NCI-H345 (cell line): ENCODE data around the gene GTF2H4.
A peak's percentile ranks its signal among the peaks of the same experiment; 100 is the strongest.
"Not testable (repeated sequence)": the region's sequence is repeated elsewhere in the genome, so short reads cannot be mapped to it uniquely, and the experiment has no call there.

ENCODE experiments used
- DNase-seq: peaks from one replicate; lab custom pipeline; 2025; lab: John Stamatoyannopoulos, UW

The GTF2H4 gene

DNA sequence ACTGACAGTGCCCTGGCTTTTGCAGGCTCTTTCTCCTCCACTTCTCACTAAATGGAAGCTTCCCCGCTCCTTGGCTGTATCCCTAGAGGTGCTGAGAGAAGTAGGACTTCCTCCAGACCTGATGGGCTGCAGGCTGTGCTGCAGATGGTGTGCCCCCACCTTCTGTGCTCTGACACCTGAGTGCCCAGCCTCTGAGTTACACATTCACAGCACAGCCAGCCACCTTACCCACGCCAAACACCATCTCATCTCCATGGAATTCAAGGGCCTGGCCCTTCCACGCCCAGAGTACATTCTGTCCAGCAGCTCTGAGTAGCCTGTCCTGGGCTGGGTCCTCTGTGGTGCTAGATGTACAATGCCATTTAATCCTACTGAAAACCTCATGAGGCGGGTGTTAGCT, 18.6 kb downstream of the GTF2H4 start:
- no peak for DNase-seq

DNA sequence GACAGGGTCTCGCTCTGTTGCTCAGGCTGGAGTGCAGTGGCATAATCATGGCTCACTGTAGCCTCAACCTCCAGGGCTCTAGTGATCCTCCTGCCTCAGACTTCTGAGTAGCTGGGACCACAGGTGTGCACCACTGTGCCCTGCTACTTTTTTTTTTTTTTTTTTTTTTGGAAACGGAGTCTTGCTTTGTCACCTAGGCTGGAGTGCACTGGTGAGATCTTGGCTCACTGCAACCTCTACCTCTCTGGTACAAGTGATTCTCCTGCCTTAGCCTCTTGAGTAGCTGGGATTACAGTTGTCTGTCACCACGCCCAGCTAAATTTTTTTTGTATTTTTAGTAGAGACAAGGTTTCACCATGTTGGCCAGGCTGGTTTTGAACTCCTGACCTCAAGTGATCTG, 19.1 kb downstream of the GTF2H4 start:
- DNase-seq = not testable (repeated sequence)

DNA sequence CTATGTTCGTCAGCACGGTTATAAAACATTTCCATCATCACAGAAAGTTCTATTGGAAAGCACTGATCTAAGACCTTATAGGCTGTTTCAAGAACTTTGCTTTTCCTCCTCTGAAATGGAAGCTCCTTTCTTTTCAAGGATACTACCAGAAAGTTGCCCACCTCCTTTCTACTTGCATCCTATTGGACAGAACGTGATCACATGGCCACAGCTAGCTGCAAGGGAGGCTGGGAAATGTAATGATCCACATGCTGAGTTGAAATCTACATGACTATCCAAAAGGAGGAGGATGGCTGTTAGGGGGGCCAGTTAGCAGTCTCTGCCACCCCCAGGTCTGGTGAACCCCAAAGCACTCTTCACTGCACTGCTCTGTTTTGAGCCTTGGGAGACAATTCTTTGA, 20.7 kb downstream of the GTF2H4 start:
- DNase-seq = no peak

DNA sequence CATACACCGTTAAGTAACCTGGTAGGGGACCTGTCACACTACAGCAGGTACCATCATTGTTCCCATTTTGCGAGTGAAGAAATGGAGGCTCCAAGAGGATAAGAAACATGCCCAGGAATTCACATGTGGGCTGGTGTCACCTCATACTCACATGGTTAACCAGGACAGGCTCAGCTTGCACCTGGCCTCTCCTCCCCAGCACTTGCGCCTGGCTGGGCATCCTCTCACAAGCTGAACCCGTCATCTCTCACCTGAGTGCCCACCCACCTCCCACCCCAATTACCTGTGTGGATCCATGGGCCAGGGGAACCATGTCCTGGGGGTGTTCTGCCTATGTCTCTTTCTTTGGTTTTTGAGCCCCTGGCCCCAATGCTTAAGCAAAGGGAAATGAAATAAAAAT, 22.5 kb downstream of the GTF2H4 start:
- DNase-seq = no peak

DNA sequence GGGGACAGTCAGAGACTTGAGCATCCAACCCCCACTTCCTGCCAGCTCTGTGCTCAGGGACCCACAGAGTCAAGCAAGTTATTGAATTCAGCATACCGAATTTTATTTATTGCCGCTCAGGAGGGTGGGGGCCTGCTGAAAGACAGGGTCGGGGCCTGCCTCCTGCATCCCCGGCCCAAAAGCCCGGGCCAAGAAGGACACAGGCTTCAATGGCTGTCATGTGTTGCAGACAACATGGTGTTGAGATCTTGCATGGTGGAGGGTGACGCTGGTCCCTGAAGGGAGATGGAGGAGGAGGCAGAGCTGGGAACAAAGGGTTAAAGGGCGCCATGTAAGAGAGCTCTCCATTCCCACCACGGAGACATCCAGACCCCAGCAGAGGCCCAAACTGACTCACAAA, 23.3 kb downstream of the GTF2H4 start:
- no peak for DNase-seq

DNA sequence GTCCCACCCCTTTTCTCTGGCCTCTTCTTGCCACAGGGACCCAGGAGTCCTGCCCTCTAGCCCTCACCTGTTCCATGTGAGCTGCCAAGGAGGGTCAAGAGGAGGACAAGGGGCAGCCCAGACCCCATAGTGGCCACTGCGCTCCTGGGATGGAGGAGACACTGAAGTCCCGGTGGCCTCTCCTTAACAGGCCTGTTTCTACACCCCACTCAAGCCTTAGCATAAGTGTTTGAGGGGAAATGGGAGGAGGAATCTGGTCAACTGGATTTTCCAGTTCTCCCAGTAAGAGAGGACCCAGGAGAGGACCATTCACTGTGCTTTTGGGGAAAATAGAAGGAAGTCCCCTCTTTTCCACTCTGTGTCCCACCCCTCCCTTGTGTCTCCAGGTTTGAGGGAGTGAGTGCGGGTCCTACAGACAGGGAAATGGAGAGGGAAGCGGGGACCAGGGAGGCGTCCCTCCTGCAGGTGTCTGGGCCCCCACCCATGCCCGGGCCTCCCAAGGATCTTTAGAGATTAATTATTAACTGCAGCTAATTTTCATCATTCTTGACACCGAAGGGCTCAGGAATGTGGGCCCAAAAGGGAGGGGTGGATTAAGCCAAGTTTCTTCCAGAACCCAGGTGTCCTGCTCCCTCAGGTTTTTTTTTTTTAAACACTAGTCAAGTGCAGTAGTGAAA, 24.1 kb downstream of the GTF2H4 start, which contains the start of gene SFTA2:
Gene SFTA2 (minus strand): TSS at position 202 of the 677 bp plus-strand sequence. CDS start 74 bp downstream, at position 128.
- DNase-seq = no peak

DNA sequence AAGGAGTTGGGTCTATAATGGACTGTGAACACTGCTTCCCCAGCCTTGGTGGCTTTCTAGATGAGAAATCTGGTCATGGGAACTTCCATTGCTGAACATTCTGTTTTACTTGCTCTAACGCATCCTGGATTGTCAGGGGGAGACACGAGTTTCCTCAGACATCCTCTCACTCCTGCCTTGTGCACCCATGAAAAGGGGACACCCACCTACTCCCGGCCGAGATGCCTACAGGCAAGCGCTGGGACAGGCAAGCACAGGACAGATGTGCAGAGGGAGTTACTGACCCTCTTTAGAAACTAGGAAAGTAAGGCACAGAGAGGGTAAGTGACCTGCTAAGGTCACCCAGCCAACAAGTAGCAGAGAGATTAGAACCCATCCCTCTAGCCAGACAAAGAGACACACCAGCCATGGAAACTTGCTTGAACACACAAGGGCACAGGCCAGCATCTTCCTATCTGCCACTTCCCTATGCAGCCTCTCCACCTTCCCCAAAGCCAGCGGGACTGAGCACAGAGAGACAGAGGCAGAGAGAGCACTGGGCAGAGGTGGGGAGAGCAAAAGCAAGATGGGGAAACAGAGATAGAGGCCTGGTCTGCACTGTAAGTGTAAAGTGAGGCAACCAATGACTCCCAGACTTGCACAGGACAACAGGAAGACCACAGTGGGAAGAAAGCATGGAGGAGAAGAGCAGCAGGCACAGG, 24.8 kb downstream of the GTF2H4 start:
- no peak for DNase-seq

DNA sequence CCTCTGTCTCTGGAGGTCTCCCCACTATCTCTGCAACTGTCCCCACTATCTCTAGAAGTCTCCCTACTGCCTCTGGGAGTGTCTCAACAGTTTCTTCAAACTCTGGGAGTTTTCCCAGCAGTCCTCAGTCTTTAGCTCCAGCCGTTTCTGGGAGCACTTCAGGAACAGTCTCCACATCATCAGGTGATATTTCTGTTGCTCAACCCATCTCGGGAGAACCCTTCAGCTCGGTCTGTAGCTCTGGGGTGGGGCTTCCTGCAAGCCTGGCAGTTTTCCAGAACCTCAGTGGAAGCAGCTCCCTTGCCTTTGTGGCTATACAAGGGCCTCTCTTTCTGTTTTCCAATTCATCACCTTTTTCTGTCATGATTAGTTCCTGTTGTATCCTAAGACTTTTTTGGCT, 27.0 kb downstream of the GTF2H4 start:
- peak; percentile 53 for DNase-seq

DNA sequence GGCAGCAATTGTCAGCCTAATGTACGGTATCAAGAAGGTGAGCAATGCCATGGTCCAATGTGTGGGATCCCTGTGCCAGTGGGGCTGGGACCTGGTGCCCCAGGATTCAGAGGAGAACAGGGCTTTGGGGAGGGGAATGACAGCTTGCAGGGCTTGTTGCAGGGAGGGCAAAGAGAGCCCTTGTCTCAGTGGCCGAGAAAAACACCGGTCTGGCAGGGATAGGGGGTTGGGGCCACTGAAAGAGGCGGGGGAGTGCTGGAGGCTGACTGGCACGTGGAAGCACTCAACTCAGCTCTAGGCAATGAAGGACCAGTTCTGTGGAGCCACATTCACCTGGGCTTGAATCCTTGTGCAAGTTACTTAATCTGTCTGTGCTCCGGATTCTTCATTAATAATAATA, 29.3 kb downstream of the GTF2H4 start:
- DNase-seq = no peak

DNA sequence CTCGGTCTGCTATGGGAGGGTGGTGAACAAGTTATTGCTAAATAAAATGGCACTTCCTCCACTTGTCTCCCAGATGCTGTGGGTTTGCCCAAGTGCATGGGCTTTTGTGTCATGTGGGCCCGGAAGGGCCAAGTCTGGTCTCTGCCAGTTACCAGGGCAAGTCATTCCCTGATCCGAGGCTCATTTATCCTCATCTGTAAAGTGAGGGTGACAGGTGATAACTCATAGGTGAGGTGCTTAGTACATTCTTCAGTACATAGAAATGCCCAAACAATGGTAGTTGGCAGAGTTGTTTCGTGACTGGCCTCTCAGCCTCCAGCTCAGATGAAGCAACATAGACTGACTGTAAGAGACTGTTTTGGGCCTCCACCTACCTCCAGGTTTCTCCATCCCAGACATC, 30.7 kb downstream of the GTF2H4 start:
- no peak for DNase-seq

DNA sequence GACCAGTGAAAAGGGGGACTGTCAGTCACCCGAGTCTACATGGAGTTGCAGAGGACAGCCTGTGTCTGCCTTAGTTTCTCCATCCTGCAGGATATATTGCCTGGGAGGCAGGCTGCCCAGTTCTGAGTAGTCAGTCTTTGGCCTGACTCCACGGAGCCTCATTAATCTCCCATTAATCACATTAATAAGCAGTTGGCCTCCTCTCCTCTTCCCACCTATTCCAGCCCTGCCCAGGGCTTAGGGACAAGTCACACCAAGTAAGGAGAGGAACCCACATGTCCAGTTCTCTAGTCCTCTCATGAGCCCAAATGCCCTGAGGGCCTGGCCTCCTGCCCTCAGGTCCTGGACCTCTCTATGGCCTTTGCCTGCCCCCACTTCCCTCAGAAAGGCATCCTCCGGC, 31.5 kb downstream of the GTF2H4 start:
- DNase-seq = no peak

DNA sequence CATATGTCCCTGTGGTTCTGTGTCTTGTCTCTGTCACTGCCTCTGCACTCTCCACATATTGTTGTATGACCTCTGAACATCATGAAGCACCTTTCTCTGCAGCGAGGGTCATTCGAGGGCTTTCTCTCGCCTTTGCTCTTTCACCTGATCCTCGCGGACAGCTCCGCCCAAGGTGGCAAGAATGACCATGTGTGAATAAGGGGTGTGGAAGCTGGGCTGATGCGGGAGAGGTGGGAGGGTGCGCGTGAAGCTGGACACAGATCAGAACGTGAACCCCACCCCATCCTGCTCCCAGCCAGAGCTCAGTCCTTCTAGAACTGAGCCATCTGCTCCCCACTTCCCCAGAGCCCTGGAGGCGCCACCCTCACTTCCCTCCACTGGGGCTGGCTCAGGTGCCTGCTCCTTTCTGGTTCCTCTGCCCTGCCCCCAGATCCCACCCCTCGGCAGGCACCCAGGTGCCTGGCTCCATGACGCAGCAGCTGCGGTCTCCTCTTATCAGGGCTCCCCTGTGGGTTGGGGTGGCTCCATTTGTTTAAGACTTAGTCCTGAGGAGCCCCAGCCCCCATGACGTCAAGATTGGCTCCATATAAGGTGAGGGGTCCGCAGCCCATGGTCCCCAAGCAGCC, 32.5 kb downstream of the GTF2H4 start, which contains the start of gene MUCL3:
Gene MUCL3 (plus strand): TSS at position 613 of the 626 bp plus-strand sequence. CDS start 27 bp downstream, outside the sequence.
- DNase-seq = no peak

DNA sequence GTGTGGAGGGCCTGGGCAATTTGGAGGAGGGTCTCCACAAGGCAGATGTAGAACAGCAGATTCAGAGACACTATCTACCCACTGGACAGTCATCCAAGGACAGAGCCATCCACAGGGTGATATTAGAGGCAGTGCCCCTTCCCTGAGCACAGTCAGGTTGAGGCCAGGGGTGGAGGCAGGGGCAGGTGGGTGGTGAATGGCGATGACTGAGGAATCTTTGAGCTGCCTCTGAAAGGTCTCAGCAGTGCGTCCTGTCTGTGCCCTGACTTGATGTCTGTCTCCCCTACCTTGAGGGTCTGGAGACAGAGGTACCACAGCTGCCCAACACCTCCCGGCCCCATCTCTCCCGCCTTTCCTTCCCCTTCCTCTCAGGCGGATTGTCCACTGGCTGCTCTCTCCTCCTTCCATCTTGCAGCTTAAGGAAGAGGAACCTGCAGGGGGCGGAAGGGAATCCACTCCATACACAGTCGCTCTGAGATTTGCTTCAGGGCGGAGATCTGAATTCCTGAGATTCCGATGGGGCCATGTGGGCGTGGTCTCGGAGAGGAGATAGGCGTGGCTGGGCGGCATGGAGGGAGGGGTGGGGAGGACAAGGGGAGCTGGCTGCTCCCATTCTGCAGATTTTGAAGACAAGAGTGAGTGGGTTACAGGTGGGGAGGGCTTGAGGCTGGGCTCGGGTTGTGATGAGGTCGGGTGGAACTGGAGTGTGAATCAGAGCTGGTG, 34.5 kb downstream of the GTF2H4 start:
- no peak for DNase-seq

DNA sequence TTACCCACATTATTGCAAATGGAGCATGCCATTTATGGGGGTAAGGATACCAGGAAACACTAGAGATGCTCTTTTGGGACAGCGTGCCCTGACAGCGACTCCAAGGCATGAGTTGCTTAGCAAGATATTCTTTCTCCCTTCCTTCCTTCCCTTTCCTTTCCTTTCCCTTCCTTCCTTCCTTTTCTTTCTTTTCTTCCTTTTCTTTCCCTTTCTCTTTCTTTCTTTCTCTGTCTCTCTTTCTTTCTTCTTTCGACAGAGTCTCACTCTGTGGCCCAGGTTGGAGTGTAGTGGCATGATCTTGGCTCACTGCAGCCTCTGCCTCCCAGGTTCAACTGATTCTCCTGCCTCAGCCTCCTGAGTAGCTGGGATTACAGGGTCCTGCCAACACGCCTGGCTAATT, 36.0 kb downstream of the GTF2H4 start:
- DNase-seq = no peak

DNA sequence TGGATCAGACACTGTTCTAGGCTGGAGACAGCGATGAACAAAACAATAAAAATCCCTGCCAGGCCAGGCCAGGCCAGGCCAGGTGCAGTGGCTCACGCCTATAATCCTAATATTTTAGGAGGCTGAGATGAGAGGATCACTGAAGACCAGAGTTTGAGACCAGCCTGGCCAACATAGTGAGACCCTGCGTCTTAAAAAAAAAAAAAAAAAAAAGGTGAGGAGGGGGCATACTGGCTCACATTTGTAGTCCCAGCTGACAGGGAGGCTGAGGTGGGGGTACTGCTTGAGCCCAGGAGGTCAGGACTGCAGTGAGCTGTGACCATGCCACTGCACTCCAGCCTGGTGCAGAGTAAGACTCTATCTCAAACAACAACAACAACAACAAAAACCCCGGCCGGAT, 37.3 kb downstream of the GTF2H4 start:
- DNase-seq = no peak

DNA sequence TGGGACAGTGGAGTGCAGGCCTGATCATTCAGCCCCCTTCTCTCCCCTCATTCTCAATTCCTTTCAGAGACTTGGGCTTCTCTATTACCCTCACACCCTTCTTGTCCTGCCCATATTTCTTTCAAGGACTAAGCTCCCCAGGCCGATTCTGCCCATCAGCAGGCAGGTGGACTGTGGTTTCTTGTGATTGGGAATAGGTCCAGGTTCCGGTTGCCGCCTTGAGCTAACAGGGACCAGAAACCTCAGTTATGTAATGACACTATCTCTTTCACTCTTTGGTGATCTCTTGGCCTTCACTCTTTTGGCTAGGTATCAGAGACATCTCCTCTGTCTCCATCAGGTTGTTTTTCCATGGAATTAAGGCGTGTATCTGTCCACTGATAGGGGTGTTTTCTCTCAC, 39.2 kb downstream of the GTF2H4 start:
- DNase-seq = no peak

DNA sequence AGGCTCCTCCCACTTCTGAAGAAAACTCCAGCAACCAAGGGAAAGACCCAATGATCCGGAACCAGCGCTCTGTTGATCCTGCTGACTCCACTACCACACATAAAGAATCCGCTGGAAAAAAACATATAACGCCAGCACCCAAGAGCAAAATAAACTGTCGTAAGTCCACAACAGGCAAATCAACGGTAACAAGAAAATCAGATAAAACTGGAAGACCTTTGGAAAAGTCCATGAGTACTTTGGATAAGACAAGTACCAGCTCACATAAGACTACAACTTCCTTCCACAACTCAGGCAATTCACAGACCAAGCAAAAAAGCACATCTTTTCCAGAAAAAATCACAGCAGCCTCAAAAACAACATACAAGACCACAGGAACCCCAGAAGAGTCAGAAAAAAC, 40.8 kb downstream of the GTF2H4 start:
- DNase-seq = no peak

DNA sequence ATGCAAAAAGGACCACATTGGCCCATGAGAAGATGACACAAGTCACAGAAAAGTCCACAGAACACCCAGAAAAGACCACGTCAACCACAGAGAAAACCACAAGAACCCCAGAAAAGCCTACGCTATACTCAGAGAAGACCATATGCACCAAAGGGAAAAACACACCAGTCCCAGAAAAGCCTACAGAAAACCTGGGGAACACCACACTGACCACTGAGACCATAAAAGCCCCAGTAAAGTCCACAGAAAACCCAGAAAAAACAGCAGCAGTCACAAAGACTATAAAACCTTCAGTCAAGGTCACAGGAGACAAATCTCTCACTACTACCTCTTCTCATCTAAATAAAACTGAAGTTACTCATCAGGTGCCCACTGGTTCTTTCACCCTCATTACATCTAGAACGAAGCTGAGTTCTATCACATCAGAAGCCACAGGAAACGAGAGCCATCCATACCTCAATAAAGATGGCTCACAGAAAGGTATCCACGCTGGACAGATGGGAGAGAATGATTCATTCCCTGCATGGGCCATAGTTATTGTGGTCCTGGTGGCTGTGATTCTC, 44.0 kb downstream of the GTF2H4 start:
- DNase-seq = no peak

DNA sequence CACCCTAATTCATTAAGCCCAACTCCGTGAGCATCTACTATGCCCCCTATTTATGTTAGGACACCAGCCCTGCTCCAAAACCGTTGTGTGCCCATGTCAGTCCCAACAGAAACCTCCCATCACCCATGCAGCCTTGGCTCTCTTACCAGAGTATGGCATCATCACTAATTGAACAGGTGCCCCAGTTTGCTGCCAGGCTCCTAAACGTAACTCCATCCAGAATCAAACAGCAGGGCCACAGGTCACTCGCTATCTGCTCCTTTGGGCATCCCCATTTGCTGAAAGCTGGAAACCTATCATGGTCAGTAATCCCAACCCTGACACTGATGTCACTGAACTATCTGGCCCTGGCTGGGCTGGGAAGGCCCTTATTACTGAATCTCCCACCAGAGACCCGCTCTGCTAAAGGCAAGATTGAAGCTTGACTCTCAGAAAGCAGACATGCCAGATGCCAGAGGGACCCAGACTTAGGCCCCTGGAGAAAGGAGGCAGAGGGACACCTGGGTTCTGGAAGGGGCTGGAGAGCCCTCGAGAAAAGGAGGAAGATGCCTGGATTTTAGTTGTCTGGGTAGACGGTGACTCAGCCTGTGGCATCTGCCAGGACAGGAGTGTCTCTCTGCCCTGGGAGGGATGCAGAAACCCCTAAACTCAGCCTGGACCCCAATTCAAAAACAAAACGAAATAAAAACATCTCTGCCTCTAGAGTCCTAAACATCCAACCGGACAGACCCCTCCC, 46.8 kb downstream of the GTF2H4 start:
- DNase-seq = no peak

DNA sequence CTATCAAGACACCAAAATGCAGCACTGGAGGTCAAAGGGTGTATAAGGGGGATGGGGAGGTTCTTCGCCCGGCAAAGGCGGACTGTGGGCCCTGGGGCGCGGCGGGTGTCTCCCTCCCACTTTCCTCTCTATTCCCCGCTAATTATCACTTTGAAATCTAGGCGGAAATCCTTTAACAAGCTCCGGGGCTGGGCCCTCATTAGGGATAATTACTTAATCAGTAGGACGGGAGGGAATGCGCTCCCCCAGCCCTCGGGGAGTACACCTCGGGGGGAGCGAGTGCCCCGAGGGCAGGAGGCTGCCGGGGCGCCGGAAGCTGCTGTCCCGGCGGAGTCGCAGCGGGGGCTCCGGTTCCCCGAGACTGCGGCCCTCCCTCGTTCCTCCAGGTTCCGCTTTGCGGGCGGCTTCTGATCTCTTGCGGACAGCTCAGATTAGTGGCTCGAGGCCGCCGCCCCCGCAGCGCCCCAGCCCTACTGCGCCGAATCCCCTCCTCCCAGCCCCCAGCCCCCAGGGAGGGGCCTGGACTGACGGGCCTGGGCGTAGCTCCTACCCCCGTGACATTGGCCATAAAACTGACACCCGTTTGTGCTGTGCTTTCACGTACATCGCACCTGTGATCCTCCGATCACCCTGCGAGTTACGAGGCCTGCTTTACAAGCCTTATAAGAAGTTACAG, 47.5 kb downstream of the GTF2H4 start:
- DNase-seq = no peak

DNA sequence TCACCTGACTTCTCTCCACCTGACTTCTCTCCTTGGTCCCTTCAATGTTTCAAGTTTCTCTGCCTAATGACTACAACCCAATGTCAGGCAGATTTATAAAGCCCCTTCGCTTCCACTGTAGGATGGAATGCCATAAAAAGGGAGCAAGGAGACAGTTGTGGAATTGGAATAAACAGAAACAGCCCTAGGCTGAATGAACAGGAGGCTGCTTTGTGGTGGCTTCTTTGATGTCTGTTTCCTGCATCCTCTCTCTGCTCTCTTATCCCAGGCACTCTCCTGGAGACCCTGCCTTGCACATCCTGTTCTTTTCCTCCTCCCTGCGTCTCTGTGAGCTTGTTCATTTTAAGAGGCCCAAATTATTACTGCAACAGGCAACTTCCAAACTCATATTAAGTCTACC, 49.7 kb downstream of the GTF2H4 start:
- DNase-seq = no peak
